Mesenchymal stem cell (in vitro differentiated cells and primary cell): ENCODE measurements around the gene KRT32.

ENCODE experiments used
- DNase-seq: peaks from one replicate; pipeline ENCODE4 v3.0.0-alpha.2; 2013
- H2AFZ ChIP-seq: one replicate; pipeline ENCODE4 v1.6.1; 2013; ENCODE audit warnings: low read depth, mild to moderate bottlenecking, control low read depth, inconsistent platforms, low read length, moderate library complexity
- H2AK5ac ChIP-seq: 2 replicates; pipeline ENCODE4 v1.6.1; 2013; ENCODE audit warnings: low read length, moderate library complexity, mild to moderate bottlenecking, inconsistent platforms; ENCODE audit not compliant: severe bottlenecking
- H2BK120ac ChIP-seq: one replicate; pipeline ENCODE4 v1.6.1; 2013; ENCODE audit warnings: low read depth, mild to moderate bottlenecking, inconsistent platforms, low read length, moderate library complexity
- H2BK12ac ChIP-seq, 2 experiments: one replicate each; pipeline ENCODE4 v1.6.1; 2013; ENCODE audit warnings: inconsistent platforms in 2 of 2, low read length in 2 of 2, mild to moderate bottlenecking in 2 of 2, moderate library complexity in 2 of 2, control low read depth in 1 of 2
- H2BK15ac ChIP-seq: one replicate; pipeline ENCODE4 v1.6.1; 2013; ENCODE audit warnings: mild to moderate bottlenecking, low read depth, inconsistent platforms; ENCODE audit not compliant: poor library complexity, severe bottlenecking
- H2BK5ac ChIP-seq: 2 replicates; pipeline ENCODE4 v1.6.1; 2013; ENCODE audit warnings: low read depth, mild to moderate bottlenecking, low read length, control low read depth, inconsistent platforms; ENCODE audit not compliant: poor library complexity, severe bottlenecking
- H3K14ac ChIP-seq, 2 experiments: one replicate each; pipeline ENCODE4 v1.6.1; 2013; ENCODE audit warnings: inconsistent platforms in 2 of 2, low read length in 2 of 2, control low read depth in 1 of 2, mild to moderate bottlenecking in 1 of 2, moderate library complexity in 1 of 2
- H3K18ac ChIP-seq, 2 experiments: one replicate each; pipeline ENCODE4 v1.6.1; 2013; ENCODE audit warnings: inconsistent platforms in 2 of 2, low read length in 2 of 2, control low read depth in 1 of 2, low read depth in 1 of 2, mild to moderate bottlenecking in 1 of 2
- H3K23ac ChIP-seq, 2 experiments: one replicate each; pipeline ENCODE4 v1.6.1; 2013; ENCODE audit warnings: inconsistent platforms in 2 of 2, low read length in 2 of 2, mild to moderate bottlenecking in 2 of 2, moderate library complexity in 2 of 2, control low read depth in 1 of 2
- H3K27ac ChIP-seq: 2 replicates; pipeline ENCODE4 v1.5.1; 2013; ENCODE audit warnings: mild to moderate bottlenecking, moderate library complexity, low read length, control low read depth, inconsistent platforms; ENCODE audit not compliant: poor library complexity, severe bottlenecking
- H3K27me3 ChIP-seq, 2 experiments: 2 replicates each; pipeline versions ENCODE4 v1.6.1 to v1.7.0; 2013; ENCODE audit warnings: low read length in 2 of 2, mild to moderate bottlenecking in 2 of 2, moderate library complexity in 2 of 2, control low read depth in 1 of 2, inconsistent platforms in 1 of 2; ENCODE audit not compliant: control insufficient read depth in 1 of 2, insufficient read depth in 1 of 2
- H3K36me3 ChIP-seq, 2 experiments: 2 replicates each; pipeline versions ENCODE4 v1.6.1 to v1.7.0; 2013; ENCODE audit warnings: low read length in 2 of 2, control low read depth in 1 of 2, inconsistent platforms in 1 of 2, low read depth in 1 of 2, mild to moderate bottlenecking in 1 of 2; ENCODE audit not compliant: insufficient read depth in 2 of 2, control insufficient read depth in 1 of 2
- H3K4ac ChIP-seq, 2 experiments: one replicate each; pipeline ENCODE4 v1.6.1; 2013; ENCODE audit warnings: inconsistent platforms in 2 of 2, low read length in 2 of 2, mild to moderate bottlenecking in 2 of 2, moderate library complexity in 2 of 2, control low read depth in 1 of 2, low read depth in 1 of 2
- H3K4me1 ChIP-seq: 2 replicates; pipeline ENCODE4 v1.6.1; 2013; ENCODE audit warnings: low read depth, low read length, control low read depth; ENCODE audit not compliant: control insufficient read depth, insufficient read depth
- H3K4me2 ChIP-seq: 2 replicates; pipeline ENCODE4 v1.6.1; 2013; ENCODE audit warnings: low read length, mild to moderate bottlenecking, inconsistent platforms; ENCODE audit not compliant: poor library complexity, severe bottlenecking
- H3K4me3 ChIP-seq, 2 experiments: 2 replicates each; pipeline versions ENCODE4 v1.5.1 to v1.7.0; 2013; ENCODE audit warnings: low read length in 2 of 2, mild to moderate bottlenecking in 2 of 2, control low read depth in 1 of 2, low read depth in 1 of 2; ENCODE audit not compliant: insufficient read depth in 1 of 2
- H3K79me1 ChIP-seq: replicated peaks from 2 replicates; pipeline ENCODE4 v1.6.1; 2013; ENCODE audit warnings: mild to moderate bottlenecking, control low read depth, low read length, inconsistent platforms; ENCODE audit not compliant: poor library complexity, severe bottlenecking
- H3K9ac ChIP-seq: 2 replicates; pipeline ENCODE4 v1.7.0; 2013; ENCODE audit warnings: mild to moderate bottlenecking, low read length, moderate library complexity
- H3K9me3 ChIP-seq: 2 replicates; pipeline ENCODE4 v1.7.0; 2013; ENCODE audit warnings: mild to moderate bottlenecking, low read length; ENCODE audit not compliant: control insufficient read depth
- H4K8ac ChIP-seq: one replicate; pipeline ENCODE4 v1.6.1; 2013; ENCODE audit warnings: inconsistent platforms, mild to moderate bottlenecking, low read length, moderate library complexity
- H4K91ac ChIP-seq: one replicate; pipeline ENCODE4 v1.6.1; 2013; ENCODE audit warnings: mild to moderate bottlenecking, low read length, inconsistent platforms
- WGBS: methylation state at CpG from one replicate; pipeline ENCODE4 v1.1.7; 2013; ENCODE audit warnings: mixed read lengths; 5-methylcytosine and 5-hydroxymethylcytosine counted together

KRT32 gene

DNA sequence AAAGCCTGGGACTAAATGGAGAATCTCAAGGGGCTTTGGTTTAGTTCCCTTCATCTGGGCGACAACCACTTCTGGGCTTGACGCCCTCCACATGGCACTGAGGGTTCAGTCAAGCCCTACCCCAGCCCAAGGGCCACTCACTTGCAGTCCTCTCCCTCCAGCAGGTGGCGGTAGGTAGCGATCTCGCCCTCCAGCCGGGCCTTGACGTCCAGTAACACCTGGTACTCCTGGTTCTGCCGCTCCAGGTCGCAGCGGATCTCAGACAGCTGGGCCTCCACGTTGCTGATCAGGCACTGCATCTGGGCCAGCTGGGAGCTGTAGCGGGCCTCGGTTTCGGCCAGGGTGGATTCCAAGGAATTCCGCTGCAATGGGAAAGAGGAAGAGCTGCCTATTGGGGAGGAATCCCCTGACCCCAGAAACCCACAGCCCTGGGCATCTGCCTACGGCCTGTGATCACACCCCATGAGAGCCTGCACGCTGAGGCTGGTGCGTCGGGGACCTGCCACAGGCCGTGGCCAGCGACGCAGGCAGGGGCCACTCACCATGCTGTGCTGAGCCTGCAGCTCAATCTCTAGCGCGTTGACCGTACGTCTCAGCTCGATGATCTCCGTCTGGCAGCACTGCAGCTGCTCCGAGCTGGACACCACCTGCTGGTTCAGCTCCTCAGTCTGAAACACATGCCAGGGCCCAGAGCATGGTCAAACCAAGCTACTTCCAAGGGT lies 19.8 kb upstream of the KRT32 start:
- no peak overlapping the region for H2AFZ ChIP-seq
- H2BK120ac ChIP-seq: no peak overlapping the region
- H3K27me3 ChIP-seq: peaks cover 0 to 34% of the 10 kb centered on the region in 2 experiments
- H3K9me3 ChIP-seq: no peaks in the 10 kb centered on the region
- H2BK12ac ChIP-seq: peak overlapping the region in 1 of 2 experiments; percentile 33
- H4K91ac ChIP-seq: no peak overlapping the region
- H3K4me1 ChIP-seq: peaks cover 2% of the 10 kb centered on the region
- 71% methylated on average over 29 of the region's 29 CpGs for WGBS
- no peak overlapping the region for H3K4ac ChIP-seq
- H3K18ac ChIP-seq: peak overlapping the region in 1 of 2 experiments; percentile 28
- H3K4me2 ChIP-seq: no peak overlapping the region
- H3K36me3 ChIP-seq: no peaks in the 10 kb centered on the region
- no peak overlapping the region for H3K23ac ChIP-seq
- H2BK5ac ChIP-seq: no peak overlapping the region
- no peak overlapping the region for H2AK5ac ChIP-seq
- no peak overlapping the region for H4K8ac ChIP-seq
- DNase-seq: no peak
- no peaks in the 10 kb centered on the region for H3K79me1 ChIP-seq
- H3K9ac ChIP-seq: no peak overlapping the region
- no peak overlapping the region for H3K14ac ChIP-seq
- H2BK15ac ChIP-seq: no peak overlapping the region
- H3K27ac ChIP-seq: no peak overlapping the region
- no peak overlapping the region for H3K4me3 ChIP-seq

DNA sequence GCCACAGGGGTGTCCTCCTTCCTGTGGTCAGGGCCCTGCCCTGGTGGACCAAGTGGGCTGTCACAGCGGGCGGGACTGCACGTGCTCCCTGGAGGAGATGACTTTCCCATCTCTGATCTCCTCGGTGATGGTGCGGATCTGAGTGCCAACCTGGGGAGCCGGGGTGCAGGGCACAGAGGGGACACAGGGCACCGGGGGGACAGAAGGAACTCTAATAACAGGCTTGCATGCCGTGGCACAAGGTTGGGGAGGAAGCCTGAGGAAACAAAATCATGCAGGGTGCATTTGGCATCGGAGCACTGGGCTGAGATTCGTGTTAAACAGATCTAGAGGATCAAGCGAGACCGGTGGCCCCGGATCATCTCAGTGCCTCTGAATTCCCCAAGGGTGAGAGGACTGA lies 19.1 kb upstream of the KRT32 start:
- no peak overlapping the region for H2AK5ac ChIP-seq
- no peaks in the 10 kb centered on the region for H3K36me3 ChIP-seq
- no peak overlapping the region for H4K91ac ChIP-seq
- H4K8ac ChIP-seq: no peak overlapping the region
- no peaks in the 10 kb centered on the region for H3K9me3 ChIP-seq
- no peak overlapping the region for H3K9ac ChIP-seq
- H2BK5ac ChIP-seq: no peak overlapping the region
- no peak for DNase-seq
- peaks cover 2% of the 10 kb centered on the region for H3K4me1 ChIP-seq
- WGBS: 93% methylated on average over 13 of the region's 13 CpGs
- H3K4me2 ChIP-seq: no peak overlapping the region
- H3K23ac ChIP-seq: no peak overlapping the region
- H2AFZ ChIP-seq: no peak overlapping the region
- no peak overlapping the region for H3K18ac ChIP-seq
- H2BK12ac ChIP-seq: no peak overlapping the region
- no peak overlapping the region for H3K27ac ChIP-seq
- H2BK15ac ChIP-seq: no peak overlapping the region
- no peak overlapping the region for H2BK120ac ChIP-seq
- peaks cover 0 to 38% of the 10 kb centered on the region in 2 experiments for H3K27me3 ChIP-seq
- H3K14ac ChIP-seq: no peak overlapping the region
- no peak overlapping the region for H3K4ac ChIP-seq
- H3K4me3 ChIP-seq: no peak overlapping the region
- H3K79me1 ChIP-seq: no peaks in the 10 kb centered on the region

DNA sequence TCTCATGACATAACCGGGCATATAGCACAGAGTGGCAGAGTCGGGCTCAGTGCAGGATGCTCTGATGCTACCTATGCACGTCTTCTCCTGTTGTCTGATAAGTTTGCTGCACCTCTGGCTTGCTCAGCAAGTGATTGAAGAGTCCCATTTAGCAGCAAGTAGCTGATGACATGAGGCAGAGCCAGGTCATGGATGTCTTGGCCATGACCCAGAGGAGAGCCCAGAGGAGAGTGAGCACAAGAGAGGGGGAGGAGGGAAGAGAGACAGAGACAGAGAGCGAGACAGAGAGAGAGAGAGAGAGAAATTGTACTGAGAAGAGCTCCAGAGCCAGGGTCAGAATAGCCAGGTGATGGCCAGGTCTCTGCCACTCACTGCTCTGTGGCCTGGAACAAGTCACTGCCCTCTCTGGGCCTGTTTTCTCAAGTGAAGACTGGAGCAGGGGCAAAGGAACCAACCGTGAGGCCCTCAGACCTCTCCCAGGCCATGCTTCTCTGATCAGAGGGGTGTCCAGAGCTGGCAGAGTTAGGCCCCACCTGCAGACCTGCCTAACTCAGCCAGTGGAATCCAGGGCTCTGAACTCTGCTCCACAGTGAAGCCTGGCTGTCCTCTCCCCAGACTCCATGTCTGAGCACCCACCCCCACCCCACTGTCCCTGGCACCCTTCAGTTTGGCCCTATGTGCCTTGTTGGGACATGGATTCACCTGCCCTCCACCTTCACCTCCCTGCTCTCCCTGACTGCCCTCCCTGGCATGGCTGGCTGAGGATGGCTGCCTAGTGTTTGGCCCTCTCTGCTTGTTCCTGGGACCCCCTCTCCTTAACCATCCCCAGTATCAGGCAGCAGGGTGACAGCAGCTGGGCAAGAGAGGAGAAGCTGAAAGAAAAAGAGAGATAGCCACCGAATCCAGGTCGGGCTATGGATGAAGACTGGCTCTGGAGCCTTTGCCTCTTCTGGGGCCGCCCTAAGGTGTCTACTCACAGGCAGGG lies 18.0 kb upstream of the KRT32 start:
- Histone ChIP-seq H3K18ac (no peak overlapping the region), H4K91ac (no peak overlapping the region), H3K4me2 (no peak overlapping the region), H2BK12ac (no peak overlapping the region), H3K4me1 (peaks cover 2% of the 10 kb centered on the region), H2AK5ac (no peak overlapping the region), H2BK5ac (no peak overlapping the region), H3K4ac (no peak overlapping the region), H3K23ac (peak overlapping the region in 1 of 2 experiments; percentile 57), H3K27ac (no peak overlapping the region), H2BK120ac (no peak overlapping the region), H2BK15ac (no peak overlapping the region), H3K9me3 (no peaks in the 10 kb centered on the region), H3K79me1 (no peaks in the 10 kb centered on the region), H3K14ac (peak overlapping the region in 1 of 2 experiments; percentile 0), H3K4me3 (no peak overlapping the region), H3K36me3 (no peaks in the 10 kb centered on the region), H4K8ac (no peak overlapping the region), H3K27me3 (peaks cover 0 to 43% of the 10 kb centered on the region in 2 experiments), H2AFZ (no peak overlapping the region), H3K9ac (no peak overlapping the region)
- DNase-seq: no peak
- 84% methylated on average over 8 of the region's 8 CpGs for WGBS
